Measurements from ENCODE around the gene GRIK1. TPM values are rescaled to one million over a fixed set of nuclear protein-coding genes. Genes with fewer than 3 reads are reported as not detected.

The GRIK1 gene
- total RNA-seq, 4 donors from 2014 or later, result not detected

DNA sequence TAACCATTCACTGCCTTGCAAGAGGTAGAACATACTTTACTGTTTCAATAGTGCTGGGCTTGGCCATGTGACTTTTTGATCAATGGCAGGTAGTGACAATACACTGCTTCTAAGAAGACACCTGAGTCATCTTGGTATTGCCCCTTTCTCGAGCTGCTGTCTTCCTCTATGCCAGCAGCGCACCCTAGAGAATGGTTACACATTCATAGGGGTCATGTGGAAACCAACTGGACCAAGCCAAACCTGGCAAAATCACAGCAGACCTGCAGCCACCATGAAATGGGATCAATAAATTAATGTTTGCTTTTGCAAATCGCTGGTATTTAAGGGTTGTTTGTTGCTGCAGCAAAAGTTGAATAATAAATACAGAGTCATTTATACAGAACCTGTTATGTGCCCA lies 122.3 kb downstream of the GRIK1 start:
- TF ChIP-seq EP300 (IDR thresholded peaks at IDR 0.05; ENCODE audit: low read depth) (no peak), CTCF (IDR thresholded peaks at IDR 0.05) (no peak), POLR2AphosphoS5 (IDR thresholded peaks at IDR 0.05) (no peak), POLR2A (IDR thresholded peaks at IDR 0.05) (no peak)
- WGBS, 2 donors (ENCODE audit: low coverage in 1 of 2), result 79 to 100% methylated on average over 1 to 3 of the region's 3 CpGs

DNA sequence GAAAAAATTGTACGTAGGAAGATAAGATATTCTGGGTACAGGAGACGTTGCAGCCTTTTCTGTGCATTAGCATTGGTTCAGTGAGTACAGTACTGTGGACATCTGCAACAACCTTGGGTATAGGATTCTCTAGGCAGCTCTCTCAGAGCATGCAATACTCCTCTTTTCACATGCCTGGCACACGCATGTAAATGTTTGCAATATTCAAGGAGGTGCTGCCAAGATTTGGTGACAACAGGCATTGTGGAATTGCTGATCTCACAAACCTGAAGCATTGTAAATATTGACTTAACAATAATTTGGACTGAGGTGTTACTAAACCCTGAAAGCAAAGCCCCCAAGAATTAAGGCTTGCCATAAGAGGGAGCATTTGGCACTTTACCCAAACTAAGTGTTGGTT lies 126.8 kb downstream of the GRIK1 start:
- TF ChIP-seq EP300 (IDR thresholded peaks at IDR 0.05; ENCODE audit: low read depth) (no peak), POLR2AphosphoS5 (IDR thresholded peaks at IDR 0.05) (no peak), CTCF (IDR thresholded peaks at IDR 0.05) (no peak), POLR2A (IDR thresholded peaks at IDR 0.05) (no peak)
- no peaks in the 10 kb centered on the region for H3K27me3 ChIP-seq
- H3K4me1 ChIP-seq, result no peaks in the 10 kb centered on the region
- no peaks in the 10 kb centered on the region for H3K9me3 ChIP-seq
- in situ Hi-C loops (cut with MboI; ENCODE audit: low pct_ligation_motif_present in 1 of 4, low pct_unique_long_range_greater_than_20kb in 1 of 4, low sequenced_read_pairs in 3 of 4) (no loop called here), intact Hi-C loops (cut with DNase I; ENCODE audit: low total_unique reads) (no loop called here)
- WGBS, 2 donors (ENCODE audit: low coverage in 1 of 2), result 40 to 58% methylated on average over 1 to 3 of the region's 3 CpGs
- H3K4me3 ChIP-seq, result no peak overlapping the region
- H3K36me3 ChIP-seq, result no peaks in the 10 kb centered on the region
- no peak for DNase-seq
- no peak overlapping the region for H3K27ac ChIP-seq

More for the DNA sequence above, 122.3 kb downstream of the GRIK1 start:
- in situ Hi-C loops (cut with MboI; ENCODE audit: low pct_ligation_motif_present in 1 of 4, low pct_unique_long_range_greater_than_20kb in 1 of 4, low sequenced_read_pairs in 3 of 4) (no loop called here), intact Hi-C loops (cut with DNase I; ENCODE audit: low total_unique reads) (no loop called here)
- H3K27ac ChIP-seq, result no peak overlapping the region
- no peaks in the 10 kb centered on the region for H3K9me3 ChIP-seq
- H3K4me1 ChIP-seq, result no peaks in the 10 kb centered on the region
- no peak for DNase-seq
- H3K4me3 ChIP-seq, result no peak overlapping the region
- H3K36me3 ChIP-seq, result no peaks in the 10 kb centered on the region
- no peaks in the 10 kb centered on the region for H3K27me3 ChIP-seq

- in situ Hi-C loops (cut with MboI; ENCODE audit: low pct_ligation_motif_present in 1 of 4, low pct_unique_long_range_greater_than_20kb in 1 of 4, low sequenced_read_pairs in 3 of 4), result no loop called here
- Histone ChIP-seq H3K4me3 (no peak overlapping the region), H3K27ac (no peak overlapping the region), H3K4me1 (no peaks in the 10 kb centered on the region), H3K9me3 (no peaks in the 10 kb centered on the region), H3K27me3 (no peaks in the 10 kb centered on the region), H3K36me3 (no peaks in the 10 kb centered on the region)
- no peak for DNase-seq
- WGBS, 2 donors (ENCODE audit: low coverage in 1 of 2), result 54 to 65% methylated on average over 4 of the region's 4 CpGs
- intact Hi-C loops (cut with DNase I; ENCODE audit: low total_unique reads), result no loop called here
- TF ChIP-seq POLR2A (IDR thresholded peaks at IDR 0.05) (no peak), EP300 (IDR thresholded peaks at IDR 0.05; ENCODE audit: low read depth) (no peak), POLR2AphosphoS5 (IDR thresholded peaks at IDR 0.05) (no peak), CTCF (IDR thresholded peaks at IDR 0.05) (no peak)
Measured at GRCh38 chr21:29810871-29811270, 128.9 kb downstream of the GRIK1 start.

DNA sequence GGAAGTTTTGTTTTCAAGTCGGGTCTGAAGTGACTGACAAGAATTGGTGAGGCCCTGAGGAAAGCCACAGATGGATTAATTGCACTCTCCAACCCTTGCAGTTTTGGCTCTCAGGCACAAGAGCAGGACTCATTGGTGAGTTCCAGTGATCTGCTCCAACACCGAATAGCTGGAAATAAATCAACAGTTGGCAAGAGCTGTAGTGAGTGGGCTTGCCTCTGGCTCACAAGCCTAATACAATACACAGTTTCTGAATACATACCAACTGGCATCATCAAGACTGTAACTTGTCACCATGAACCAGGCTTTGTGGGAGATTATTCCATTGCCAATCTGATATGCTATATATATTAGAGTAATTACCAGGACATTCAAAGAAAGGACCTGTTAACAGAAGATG lies 131.6 kb downstream of the GRIK1 start:
- in situ Hi-C loops (cut with MboI; ENCODE audit: low pct_ligation_motif_present in 1 of 4, low pct_unique_long_range_greater_than_20kb in 1 of 4, low sequenced_read_pairs in 3 of 4) (no loop called here), intact Hi-C loops (cut with DNase I; ENCODE audit: low total_unique reads) (no loop called here)
- H3K4me1 ChIP-seq, result no peaks in the 10 kb centered on the region
- no peak overlapping the region for H3K27ac ChIP-seq
- no peak overlapping the region for H3K4me3 ChIP-seq
- H3K36me3 ChIP-seq, result no peaks in the 10 kb centered on the region
- H3K27me3 ChIP-seq, result no peaks in the 10 kb centered on the region
- no peaks in the 10 kb centered on the region for H3K9me3 ChIP-seq
- 50 to 77% methylated on average over 1 to 2 of the region's 2 CpGs for WGBS, 2 donors (ENCODE audit: low coverage in 1 of 2)
- TF ChIP-seq EP300 (IDR thresholded peaks at IDR 0.05; ENCODE audit: low read depth) (no peak), POLR2AphosphoS5 (IDR thresholded peaks at IDR 0.05) (no peak), POLR2A (IDR thresholded peaks at IDR 0.05) (no peak), CTCF (IDR thresholded peaks at IDR 0.05) (no peak)
- no peak for DNase-seq
